Suprapubic skin (tissue), 4 donors: ENCODE data around the gene USB1. TPM values are rescaled to one million over a fixed set of nuclear protein-coding genes. Genes with fewer than 3 reads are reported as not detected.

Experiments used
- DNase-seq, 2 donors: peaks; one replicate each; pipeline ENCODE4 v3.0.0-alpha.2; 2019; ENCODE audit warnings: low spot score in 2 of 2
- H3K27ac ChIP-seq: fragments of 200-600 bp; sonication (generic); one replicate; pipeline ENCODE4 v1.5.1; 2019
- H3K27me3 ChIP-seq: fragments of 200-600 bp; sonication (generic); one replicate; pipeline ENCODE4 v1.5.1; 2019
- H3K36me3 ChIP-seq: fragments of 200-600 bp; sonication (generic); one replicate; pipeline ENCODE4 v1.5.1; 2019
- H3K4me1 ChIP-seq: fragments of 200-600 bp; sonication (generic); one replicate; pipeline ENCODE4 v1.5.1; 2019
- H3K4me3 ChIP-seq: fragments of 200-600 bp; sonication (generic); one replicate; pipeline ENCODE4 v1.5.1; 2019; ENCODE audit warnings: mild to moderate bottlenecking
- H3K9me3 ChIP-seq: fragments of 200-600 bp; sonication (generic); one replicate; pipeline ENCODE4 v1.5.1; 2019
- CTCF ChIP-seq, 2 donors: fragments of 200-600 bp in 1 of 2; fragments of 450-650 bp in 1 of 2; sonication (generic) in 1 of 2; IDR thresholded peaks; one replicate each; pipeline ENCODE4 v1.5.1; 2016 to 2019; ENCODE audit warnings: antibody characterized with exemption in 2 of 2, mild to moderate bottlenecking in 1 of 2, moderate library complexity in 1 of 2
- EP300 ChIP-seq: sonication (generic); formaldehyde crosslinking; IDR thresholded peaks from one replicate; pipeline ENCODE4 v1.6.1; 2017; ENCODE audit warnings: antibody characterized with exemption
- POLR2A ChIP-seq, 2 donors: fragments of 450-650 bp; IDR thresholded peaks; one replicate each; pipeline ENCODE4 v1.6.1; 2017; ENCODE audit warnings: antibody characterized with exemption in 2 of 2, mild to moderate bottlenecking in 2 of 2, moderate library complexity in 2 of 2
- POLR2AphosphoS5 ChIP-seq, 3 donors: sonication (generic); formaldehyde crosslinking; IDR thresholded peaks; one replicate each; pipeline ENCODE4 v1.6.1; 2017; ENCODE audit warnings: antibody characterized with exemption in 3 of 3
- WGBS: methylation state at CpG from one replicate; pipeline ENCODE4 v1.1.5; 2018; 5-methylcytosine and 5-hydroxymethylcytosine counted together
- total RNA-seq, 4 donors: library from RNA; depleted of rRNA; stranded (reverse); fragments of >200 nt; gene quantifications; one replicate each; pipeline ENCODE4 v1.1.0, GENCODE V29; 2016

USB1 gene
- total RNA-seq, 4 donors from 2014 or later = 16.1 to 36.5 (median 19.8) TPM

GRCh38 chr16:58032710-58033293 is 31.6 kb downstream of the USB1 start:
- Histone ChIP-seq H3K9me3 (no peaks in the 10 kb centered on the region), H3K36me3 (no peaks in the 10 kb centered on the region), H3K4me3 (no peak overlapping the region), H3K4me1 (peaks cover 1% of the 10 kb centered on the region), H3K27me3 (no peaks in the 10 kb centered on the region), H3K27ac (no peak overlapping the region)
- no peak for TF ChIP-seq POLR2A (IDR thresholded peaks at IDR 0.05)
- no peak for TF ChIP-seq CTCF (IDR thresholded peaks at IDR 0.05)
- no peak for TF ChIP-seq POLR2AphosphoS5 (IDR thresholded peaks at IDR 0.05)
- no peak for TF ChIP-seq EP300
- WGBS = 78% methylated on average over 3 of the region's 15 CpGs
- DNase-seq = no peak

GRCh38 chr16:58034128-58034685 is 33.0 kb downstream of the USB1 start:
- H3K27me3 ChIP-seq = no peaks in the 10 kb centered on the region
- DNase-seq = no peak
- no peak overlapping the region for H3K4me3 ChIP-seq
- no peaks in the 10 kb centered on the region for H3K4me1 ChIP-seq
- H3K36me3 ChIP-seq = no peaks in the 10 kb centered on the region
- TF ChIP-seq POLR2AphosphoS5 (IDR thresholded peaks at IDR 0.05) (no peak), CTCF (IDR thresholded peaks at IDR 0.05) (no peak), POLR2A (IDR thresholded peaks at IDR 0.05) (no peak), EP300 (no peak)
- no peak overlapping the region for H3K27ac ChIP-seq
- no peaks in the 10 kb centered on the region for H3K9me3 ChIP-seq
- 92% methylated on average over 14 of the region's 14 CpGs for WGBS

- no peak for TF ChIP-seq CTCF (IDR thresholded peaks at IDR 0.05)
- no peak for TF ChIP-seq EP300
- no peak for TF ChIP-seq POLR2AphosphoS5 (IDR thresholded peaks at IDR 0.05)
- no peak for TF ChIP-seq POLR2A (IDR thresholded peaks at IDR 0.05)
- no peak overlapping the region for H3K4me3 ChIP-seq
- H3K4me1 ChIP-seq = no peaks in the 10 kb centered on the region
- no peaks in the 10 kb centered on the region for H3K9me3 ChIP-seq
- H3K36me3 ChIP-seq = no peaks in the 10 kb centered on the region
- 77% methylated on average over 11 of the region's 11 CpGs for WGBS
- no peak for DNase-seq
- H3K27ac ChIP-seq = no peak overlapping the region
- no peaks in the 10 kb centered on the region for H3K27me3 ChIP-seq
Observed at GRCh38 chr16:58034774-58035173, 33.6 kb downstream of the USB1 start.

- no peaks in the 10 kb centered on the region for H3K9me3 ChIP-seq
- no peak overlapping the region for H3K27ac ChIP-seq
- H3K27me3 ChIP-seq = no peaks in the 10 kb centered on the region
- TF ChIP-seq POLR2A (IDR thresholded peaks at IDR 0.05) (no peak), POLR2AphosphoS5 (IDR thresholded peaks at IDR 0.05) (no peak), CTCF (IDR thresholded peaks at IDR 0.05) (no peak), EP300 (no peak)
- no peaks in the 10 kb centered on the region for H3K4me1 ChIP-seq
- no peak for DNase-seq
- H3K4me3 ChIP-seq = no peak overlapping the region
- H3K36me3 ChIP-seq = peaks cover 2% of the 10 kb centered on the region
- WGBS = 87% methylated on average over 6 of the region's 14 CpGs
Observed at GRCh38 chr16:58035356-58036170, 34.4 kb downstream of the USB1 start.

GRCh38 chr16:58036943-58037342 is 35.7 kb downstream of the USB1 start:
- Histone ChIP-seq H3K4me1 (no peaks in the 10 kb centered on the region), H3K27me3 (no peaks in the 10 kb centered on the region), H3K36me3 (peaks cover 13% of the 10 kb centered on the region), H3K4me3 (no peak overlapping the region), H3K9me3 (no peaks in the 10 kb centered on the region), H3K27ac (no peak overlapping the region)
- no peak for DNase-seq
- TF ChIP-seq POLR2AphosphoS5 (IDR thresholded peaks at IDR 0.05) = no peak
- TF ChIP-seq CTCF (IDR thresholded peaks at IDR 0.05) = no peak
- TF ChIP-seq EP300 = no peak
- no peak for TF ChIP-seq POLR2A (IDR thresholded peaks at IDR 0.05)
- WGBS = 93% methylated on average over 6 of the region's 6 CpGs
